PC-9 (cell line): Measurements from ENCODE around the gene GSC2.

Experiments
- EZH2 ChIP-seq: fragments of 200-600 bp; sonication (generic); IDR thresholded peaks from 2 replicates; pipeline ENCODE4 v1.8.0; 2017; ENCODE audit warnings: antibody characterized with exemption, low read depth
- TF ChIP-seq, protein P1 (sequence below): fragments of 200-600 bp; sonication (generic); conservative IDR thresholded peaks from 2 replicates; pipeline ENCODE4 v1.6.1; 2017; ENCODE audit warnings: mixed run types, antibody characterized with exemption, mild to moderate bottlenecking, moderate library complexity

DNA sequence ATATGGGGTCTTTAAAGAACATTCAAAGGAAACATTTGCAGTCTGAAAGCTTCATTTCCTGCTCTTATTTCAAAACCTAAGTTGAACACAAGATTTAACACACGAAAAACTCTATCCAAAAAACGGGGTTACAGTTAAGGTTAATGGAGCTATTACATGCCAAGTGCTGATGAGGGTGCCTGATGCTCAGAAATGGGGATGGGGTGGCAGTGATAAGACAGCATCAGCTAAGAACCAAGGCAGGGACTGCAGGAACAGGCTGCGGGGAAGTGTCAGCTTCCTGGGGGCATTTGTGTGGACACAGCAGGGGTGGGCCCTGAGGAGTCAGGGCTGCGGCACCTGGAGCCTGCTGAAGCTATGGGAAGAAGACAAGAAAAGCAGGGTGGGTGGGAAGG is 40.0 kb downstream of the GSC2 start:
- TF ChIP-seq, protein P1, sequence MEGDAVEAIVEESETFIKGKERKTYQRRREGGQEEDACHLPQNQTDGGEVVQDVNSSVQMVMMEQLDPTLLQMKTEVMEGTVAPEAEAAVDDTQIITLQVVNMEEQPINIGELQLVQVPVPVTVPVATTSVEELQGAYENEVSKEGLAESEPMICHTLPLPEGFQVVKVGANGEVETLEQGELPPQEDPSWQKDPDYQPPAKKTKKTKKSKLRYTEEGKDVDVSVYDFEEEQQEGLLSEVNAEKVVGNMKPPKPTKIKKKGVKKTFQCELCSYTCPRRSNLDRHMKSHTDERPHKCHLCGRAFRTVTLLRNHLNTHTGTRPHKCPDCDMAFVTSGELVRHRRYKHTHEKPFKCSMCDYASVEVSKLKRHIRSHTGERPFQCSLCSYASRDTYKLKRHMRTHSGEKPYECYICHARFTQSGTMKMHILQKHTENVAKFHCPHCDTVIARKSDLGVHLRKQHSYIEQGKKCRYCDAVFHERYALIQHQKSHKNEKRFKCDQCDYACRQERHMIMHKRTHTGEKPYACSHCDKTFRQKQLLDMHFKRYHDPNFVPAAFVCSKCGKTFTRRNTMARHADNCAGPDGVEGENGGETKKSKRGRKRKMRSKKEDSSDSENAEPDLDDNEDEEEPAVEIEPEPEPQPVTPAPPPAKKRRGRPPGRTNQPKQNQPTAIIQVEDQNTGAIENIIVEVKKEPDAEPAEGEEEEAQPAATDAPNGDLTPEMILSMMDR: no peak
- TF ChIP-seq EZH2: no peak
